Fibroblast of gingiva (primary cell): ENCODE data around the gene VEPH1.

Experiments
- DNase-seq: peaks from one replicate; pipeline ENCODE4 v3.0.0-alpha.2; 2011; ENCODE audit warnings: low read depth

Gene VEPH1

DNA sequence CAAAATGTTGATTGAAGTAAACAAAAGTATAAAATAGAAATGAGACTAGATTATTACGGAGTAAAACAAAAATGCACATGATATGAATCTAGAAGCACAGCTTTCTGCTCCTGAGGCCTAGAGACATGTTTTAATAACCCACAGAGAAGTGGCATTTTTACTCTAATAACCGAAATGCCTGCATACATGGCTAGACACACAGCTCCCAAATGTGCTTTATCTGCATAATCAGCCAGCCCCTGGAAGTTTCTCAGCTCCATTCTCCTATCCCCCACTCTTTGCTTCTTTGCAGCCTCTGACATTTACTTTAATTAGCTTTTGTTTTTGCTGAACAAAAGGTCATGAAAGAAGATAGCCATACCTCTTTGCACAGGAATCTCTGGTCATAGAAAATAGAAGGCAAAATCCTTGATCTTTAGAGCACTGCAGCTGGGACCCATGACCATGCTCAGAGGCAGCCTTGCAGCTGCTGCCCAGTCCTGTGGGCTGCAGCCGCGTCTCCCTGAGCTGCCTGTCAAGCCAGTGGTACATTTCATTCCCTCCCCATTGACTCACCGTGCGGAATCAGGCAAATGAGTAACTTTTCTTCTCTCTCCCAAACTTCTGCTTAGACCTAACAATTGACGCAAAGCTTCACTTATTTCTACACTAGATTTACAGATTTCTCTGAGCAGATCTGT, at the start of gene VEPH1:
Gene VEPH1, minus strand, starts transcription at position 501 of the 680 bp plus-strand sequence. CDS start 8,067 bp downstream, outside the sequence.
- peak; percentile 11 for DNase-seq

- no peak for DNase-seq
Observed at GRCh38 chr3:157551961-157552360, 48.7 kb upstream of the VEPH1 start.

- peak; percentile 27 for DNase-seq
Observed at GRCh38 chr3:157549498-157549897, 46.3 kb upstream of the VEPH1 start.

- DNase-seq, result peak; percentile 93
Observed at GRCh38 chr3:157544501-157545130, 41.4 kb upstream of the VEPH1 start.

- peak; percentile 35 for DNase-seq
Observed at GRCh38 chr3:157543501-157544035, 40.4 kb upstream of the VEPH1 start.

DNA sequence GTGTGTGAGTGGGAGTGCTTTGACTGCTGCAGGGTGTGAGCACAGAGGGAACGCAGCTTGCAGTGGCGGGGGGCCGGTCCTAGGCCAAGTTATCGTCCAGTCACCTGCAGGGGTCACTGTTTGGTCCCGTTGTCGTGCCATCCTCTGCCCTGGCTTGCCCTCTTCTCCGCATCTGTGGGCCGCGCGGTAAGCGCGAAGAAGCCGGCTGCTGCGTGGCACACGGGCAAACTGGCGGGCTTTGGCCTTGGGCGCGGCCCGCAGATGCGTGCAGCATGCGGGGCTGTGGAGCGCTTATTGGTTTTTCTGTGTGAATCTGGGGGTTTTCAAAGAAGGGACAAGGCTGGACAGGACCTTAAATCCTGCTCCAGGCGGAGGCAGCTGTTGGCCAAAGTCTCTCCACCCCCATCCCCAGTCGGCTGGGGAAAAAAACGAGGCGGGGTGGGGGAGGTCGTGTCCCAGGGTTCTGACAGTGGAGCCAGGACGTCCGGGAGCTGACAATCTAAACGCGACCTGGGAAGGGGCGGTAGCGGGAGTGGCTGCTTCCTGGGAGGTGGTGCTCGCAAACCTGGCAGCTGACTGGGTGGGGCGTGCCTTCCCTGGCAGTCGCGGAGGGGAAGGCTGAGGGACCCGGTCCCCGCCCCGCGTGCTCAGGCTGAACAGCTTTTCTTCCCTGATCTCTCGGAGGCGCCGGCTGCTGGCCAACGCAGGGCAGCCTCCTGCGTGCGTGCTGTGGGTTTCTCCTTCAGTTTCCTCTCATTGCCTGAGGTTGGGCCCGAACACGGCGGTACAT, 39.7 kb upstream of the VEPH1 start:
- DNase-seq, result peak; percentile 83

DNA sequence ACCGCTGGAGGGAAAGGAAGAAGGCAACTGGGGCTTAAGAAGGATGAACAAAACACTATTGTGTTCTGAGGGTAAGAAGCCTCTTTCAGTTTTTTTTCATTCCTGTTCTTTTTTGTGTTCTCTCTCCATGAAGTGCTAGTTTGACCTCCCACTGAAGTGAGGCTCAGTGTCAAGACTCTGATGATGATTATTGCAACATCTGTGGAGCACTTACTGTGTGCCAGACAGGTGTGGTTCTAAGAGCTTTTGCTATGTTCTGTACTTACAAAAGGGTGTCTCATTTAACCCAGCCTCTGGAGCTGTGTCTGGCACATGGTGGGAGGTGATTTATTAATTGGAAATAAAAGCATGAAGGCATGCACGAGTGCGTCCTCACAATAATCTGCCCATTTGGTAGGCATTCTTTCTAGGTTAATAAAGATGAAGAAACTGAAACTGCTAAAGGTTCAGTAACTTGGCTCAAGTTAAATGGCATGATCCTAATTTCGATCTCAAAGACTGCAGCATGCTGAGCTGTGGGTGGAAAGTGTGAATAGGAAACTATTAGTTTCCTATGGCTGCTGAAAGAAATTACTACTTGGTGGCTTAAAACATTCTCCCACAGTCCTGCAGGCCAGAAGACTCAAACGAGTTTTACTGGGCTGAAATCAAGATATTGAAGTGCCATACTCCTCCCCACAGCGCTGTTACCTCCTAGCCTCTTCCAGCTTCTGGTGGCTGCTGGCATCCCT, 38.5 kb upstream of the VEPH1 start:
- DNase-seq, result no peak

- no peak for DNase-seq
Observed at GRCh38 chr3:157540656-157541055, 37.4 kb upstream of the VEPH1 start.

GRCh38 chr3:157535667-157536066, 32.5 kb upstream of the VEPH1 start:
- DNase-seq, result no peak

DNA sequence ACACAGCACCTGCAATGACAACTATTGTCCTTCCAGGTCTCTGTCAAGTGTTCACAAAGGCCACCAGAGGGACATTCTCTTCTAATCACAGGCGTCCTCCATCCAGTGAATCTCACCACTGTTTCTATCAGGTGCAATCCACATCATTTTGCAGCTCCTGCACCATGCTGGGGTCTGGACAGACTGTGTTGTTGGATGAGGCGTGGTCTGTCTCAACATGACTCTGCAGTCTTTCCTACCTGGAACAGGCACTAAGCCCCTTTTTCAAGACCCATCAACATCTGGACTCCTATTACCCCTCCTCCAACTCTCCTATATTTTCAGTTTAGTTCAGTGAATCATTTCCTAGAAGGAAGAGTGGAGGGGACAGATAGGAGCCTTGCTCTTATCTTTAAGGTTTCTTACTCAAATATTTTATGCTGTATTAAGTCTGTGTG, 31.5 kb upstream of the VEPH1 start:
- DNase-seq, result no peak

DNA sequence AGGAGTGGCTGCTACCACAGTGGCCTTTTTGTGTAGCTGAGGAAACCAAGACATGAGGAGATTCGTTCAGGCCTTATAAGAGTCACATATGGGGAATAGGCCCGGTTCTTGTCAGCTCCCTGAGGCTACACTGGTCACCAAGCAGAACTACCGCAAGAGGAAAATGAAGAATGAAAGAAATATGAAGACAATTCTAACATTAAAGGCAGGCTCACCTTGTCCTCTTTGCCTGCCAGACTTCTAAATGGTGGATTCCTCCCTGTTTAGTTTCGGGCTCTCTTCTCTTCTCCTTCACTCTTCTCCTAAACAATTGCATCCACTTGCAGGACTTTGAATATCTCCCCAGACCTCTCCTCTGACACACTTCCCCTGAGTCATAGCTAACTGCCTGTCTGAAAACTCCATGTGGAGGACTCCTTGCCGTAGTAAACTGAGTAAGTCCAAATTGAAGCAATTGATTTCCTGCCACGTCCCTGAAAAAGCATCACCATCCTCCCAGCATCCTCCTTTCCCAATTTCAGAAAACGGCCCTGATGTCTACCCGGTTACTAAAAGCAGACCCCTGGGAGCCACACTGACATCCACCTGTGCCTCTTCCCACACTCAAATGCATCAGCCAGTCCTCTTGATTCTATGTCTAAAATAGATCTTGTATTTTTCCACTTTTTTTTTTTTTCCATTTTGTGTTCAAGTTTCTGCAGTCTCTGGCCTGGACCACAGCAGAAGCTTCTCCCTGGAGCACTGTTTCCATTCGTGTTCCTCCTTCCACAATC, 30.3 kb upstream of the VEPH1 start:
- DNase-seq, result peak; percentile 55

- peak; percentile 89 for DNase-seq
Observed at GRCh38 chr3:157532529-157533297, 29.5 kb upstream of the VEPH1 start.

DNA sequence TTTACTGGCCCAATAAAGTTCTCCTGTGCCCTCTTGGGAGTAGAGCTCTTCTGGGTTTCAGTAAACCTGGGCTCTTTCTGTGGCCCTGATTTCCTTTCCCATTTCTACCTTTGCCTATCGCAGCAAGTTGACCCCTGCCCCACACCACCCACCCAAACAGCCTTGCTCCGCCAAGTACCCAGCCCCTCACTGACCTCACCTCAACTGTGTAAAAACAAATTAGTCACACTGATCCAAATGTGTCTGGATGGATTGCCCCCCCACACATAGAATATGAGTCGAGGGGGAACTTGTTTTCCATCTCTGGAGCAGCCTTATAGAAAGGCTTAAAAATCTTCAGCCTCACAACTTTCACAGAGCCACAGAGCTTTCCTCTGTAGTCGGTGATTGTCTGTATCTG, 28.6 kb upstream of the VEPH1 start:
- DNase-seq, result no peak

DNA sequence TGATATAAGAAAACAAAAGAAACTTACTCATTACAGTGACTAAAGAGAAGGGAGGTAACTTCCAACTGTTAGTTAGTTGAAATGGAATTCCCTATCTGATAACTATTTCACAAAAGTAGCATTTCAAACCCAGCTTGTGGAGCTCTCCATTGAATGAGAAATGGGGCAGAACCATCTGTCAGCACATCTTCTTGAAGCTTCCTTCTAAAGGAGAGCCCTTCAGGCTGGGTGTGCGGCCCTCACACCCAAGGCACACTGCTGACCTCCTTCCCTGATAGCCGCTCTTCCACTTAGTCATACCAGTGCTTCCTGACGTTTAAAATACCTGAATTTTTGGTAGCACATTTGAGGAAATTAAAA, 28.1 kb upstream of the VEPH1 start:
- peak; percentile 5 for DNase-seq

DNA sequence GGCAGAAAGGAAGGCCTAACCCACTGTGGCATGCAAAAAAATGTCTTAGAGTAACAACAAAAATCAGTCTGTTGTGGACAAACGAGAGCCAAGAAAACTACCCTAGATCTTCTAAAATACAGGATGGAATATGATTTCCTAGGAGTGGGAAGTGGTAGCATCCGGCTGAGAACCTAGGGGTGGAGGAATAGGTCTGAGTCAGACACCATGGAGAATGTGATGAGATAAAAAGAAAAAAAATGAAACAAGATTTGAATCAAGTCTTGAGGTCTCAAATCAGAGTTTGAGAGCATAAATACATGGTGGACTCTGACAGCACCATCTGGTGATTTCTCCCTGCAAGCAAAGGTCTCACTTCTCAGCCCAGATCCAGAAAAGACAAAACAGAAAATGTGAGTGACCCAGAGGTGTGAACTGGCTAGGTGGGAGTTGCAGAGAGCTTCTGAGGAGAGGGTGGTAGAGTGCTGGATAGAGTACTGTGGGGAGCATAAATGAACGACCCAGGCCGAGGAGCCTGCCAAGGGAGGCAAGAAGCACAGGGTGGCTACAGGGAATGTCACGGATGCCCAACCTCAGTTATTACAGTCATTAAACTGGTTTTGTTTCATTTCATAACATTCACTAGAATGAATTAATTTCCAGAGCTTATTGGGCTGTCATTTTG, 27.6 kb upstream of the VEPH1 start:
- DNase-seq, result no peak

DNA sequence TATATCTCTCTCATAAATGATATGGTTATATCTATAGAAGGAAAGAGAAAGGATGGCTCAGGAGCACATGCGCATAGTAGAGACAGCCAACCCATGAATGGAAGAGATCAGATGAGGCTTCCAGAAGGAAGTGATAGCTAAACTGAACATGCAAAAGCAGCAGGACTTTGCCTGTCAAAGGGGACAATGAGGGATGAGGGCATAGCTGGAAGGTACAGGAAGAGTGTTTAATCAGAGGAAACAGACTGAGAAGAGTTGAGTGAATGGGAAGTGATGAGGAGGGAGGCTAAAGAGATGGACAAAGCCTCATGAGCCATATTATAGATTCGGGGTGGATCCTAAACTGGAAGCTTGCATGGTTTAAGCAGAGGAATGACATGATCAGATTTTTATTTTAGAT, 26.5 kb upstream of the VEPH1 start:
- no peak for DNase-seq

DNA sequence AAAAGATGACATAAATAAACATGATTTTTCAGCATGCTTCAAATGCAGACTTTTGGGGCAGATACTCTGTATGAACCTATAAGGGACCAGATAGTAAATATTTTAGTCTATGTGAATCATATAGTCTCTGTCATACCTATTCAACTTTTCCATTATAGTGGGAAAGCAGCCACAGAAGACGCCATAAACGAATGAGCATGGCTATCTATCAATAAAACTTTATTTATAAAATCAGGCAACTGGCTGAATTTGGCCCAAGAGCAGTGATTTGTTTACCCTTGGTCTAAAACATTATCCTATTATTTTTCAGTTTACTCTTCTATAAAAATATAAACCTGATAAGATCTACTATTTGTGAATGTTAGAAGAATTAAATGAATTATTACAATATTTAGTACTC, 25.9 kb upstream of the VEPH1 start:
- no peak for DNase-seq

DNA sequence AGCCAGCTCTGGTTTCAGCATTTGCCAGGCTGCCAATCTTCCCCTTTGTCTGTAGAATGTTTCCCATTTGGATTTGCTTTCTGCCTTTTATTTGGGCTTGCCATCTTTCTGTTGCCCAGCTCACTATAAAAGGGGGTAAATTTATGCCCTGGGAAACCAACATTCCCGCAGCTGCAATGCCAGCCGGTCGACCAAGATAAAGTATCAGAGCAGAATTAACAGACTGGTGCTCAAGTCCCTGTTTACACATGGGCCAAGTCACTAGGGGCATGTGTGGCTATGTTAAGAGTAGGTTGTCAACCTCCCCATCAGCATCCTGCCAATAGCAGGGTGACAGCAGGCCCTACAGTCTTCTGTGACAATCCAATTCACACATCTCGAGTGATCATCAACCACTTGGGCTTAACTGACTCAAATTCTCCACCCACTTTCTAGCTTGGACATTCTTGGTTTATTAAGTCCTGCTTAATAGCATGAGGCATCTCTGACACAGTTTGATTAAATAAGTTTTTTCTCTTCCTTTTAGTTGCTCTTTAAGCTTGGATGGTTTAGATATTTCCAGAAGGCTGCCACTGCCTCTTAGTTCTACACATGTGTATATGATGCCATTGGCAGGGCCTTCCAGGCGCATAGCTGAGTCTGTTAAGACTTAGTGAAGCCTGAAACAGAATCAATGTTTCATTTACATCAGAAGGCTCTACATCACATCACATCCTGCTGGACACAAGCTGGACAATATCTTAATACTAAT, 24.1 kb upstream of the VEPH1 start:
- DNase-seq, result peak; percentile 52

DNA sequence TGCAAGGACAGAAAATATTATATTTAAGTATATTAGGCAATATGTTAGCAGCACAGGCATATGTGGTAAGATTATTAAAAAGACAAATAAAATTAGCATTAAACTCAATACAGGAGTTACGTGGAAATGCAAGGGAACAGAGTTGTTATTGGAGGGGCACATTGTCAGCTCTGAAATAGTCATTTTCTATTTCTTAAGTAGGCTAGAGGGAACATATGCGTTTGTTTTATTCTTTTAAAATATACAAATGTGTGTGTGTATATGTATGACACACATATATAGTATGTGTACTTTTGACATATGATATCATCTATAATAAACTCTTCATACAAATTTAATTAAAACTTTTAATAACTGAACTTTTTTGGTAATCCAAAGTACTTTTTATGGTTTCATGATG, 22.8 kb upstream of the VEPH1 start:
- no peak for DNase-seq
